ENCODE data around the gene SIPA1L3. TPM values are rescaled to one million over a fixed set of nuclear protein-coding genes. Genes with fewer than 3 reads are reported as not detected.
A peak's percentile ranks its signal among the peaks of the same experiment; 100 is the strongest.

The SIPA1L3 gene
- total RNA-seq, 1 donor from 2014 or later = 77.2 TPM

GRCh38 chr19:38191747-38192146 is 284.7 kb downstream of the SIPA1L3 start:
- DNase-seq (ENCODE audit: low read depth) = no peak

DNA sequence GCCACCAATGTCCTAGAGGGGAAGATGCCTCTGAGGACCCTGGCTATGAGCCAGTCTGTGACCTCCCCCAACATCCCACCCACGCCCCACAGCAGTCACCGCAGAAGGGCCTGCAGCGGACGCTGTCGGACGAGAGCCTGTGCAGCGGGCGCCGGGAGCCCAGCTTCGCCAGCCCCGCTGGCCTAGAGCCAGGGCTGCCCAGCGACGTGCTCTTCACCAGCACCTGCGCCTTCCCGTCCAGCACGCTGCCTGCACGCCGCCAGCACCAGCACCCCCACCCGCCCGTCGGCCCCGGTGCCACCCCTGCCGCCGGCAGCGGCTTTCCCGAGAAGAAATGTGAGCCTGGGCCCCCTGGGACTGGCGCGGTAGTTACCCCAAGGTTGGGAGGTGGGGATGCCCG is 286.4 kb downstream of the SIPA1L3 start:
- no peak for DNase-seq (ENCODE audit: low read depth)

- peak; percentile 44 for DNase-seq (ENCODE audit: low read depth)
These were observed 287.2 kb downstream of the SIPA1L3 start for GRCh38 chr19:38194061-38194701.

- no peak for DNase-seq (ENCODE audit: low read depth)
These were observed 288.2 kb downstream of the SIPA1L3 start for GRCh38 chr19:38195237-38195636.

DNA sequence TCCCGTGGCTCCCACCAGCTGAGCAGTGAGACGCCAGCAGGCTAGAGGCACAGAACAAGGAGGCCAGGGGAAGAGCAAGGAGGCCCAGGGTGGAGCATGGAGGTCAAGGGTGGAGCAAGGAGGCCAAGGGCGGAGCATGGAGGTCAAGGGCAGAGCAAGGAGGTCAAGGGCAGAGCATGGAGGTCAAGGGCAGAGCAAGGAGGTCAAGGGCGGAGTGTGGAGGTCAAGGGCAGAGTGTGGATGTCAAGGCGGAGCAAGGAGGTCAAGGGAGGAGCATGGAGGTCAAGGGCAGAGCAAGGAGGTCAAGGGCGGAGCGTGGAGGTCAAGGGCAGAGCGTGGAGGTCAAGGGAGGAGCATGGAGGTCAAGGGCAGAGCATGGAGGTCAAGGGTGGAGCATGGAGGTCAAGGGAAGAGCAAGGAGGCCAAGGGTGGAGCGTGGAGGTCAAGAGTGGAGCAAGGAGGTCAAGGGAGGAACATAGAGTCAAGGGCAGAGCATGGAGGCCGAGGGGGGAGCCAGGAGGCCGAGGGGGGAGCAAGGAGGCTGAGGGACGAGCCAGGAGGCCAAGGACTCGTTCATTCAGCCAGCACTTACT is 289.3 kb downstream of the SIPA1L3 start:
- DNase-seq (ENCODE audit: low read depth) = no peak

DNA sequence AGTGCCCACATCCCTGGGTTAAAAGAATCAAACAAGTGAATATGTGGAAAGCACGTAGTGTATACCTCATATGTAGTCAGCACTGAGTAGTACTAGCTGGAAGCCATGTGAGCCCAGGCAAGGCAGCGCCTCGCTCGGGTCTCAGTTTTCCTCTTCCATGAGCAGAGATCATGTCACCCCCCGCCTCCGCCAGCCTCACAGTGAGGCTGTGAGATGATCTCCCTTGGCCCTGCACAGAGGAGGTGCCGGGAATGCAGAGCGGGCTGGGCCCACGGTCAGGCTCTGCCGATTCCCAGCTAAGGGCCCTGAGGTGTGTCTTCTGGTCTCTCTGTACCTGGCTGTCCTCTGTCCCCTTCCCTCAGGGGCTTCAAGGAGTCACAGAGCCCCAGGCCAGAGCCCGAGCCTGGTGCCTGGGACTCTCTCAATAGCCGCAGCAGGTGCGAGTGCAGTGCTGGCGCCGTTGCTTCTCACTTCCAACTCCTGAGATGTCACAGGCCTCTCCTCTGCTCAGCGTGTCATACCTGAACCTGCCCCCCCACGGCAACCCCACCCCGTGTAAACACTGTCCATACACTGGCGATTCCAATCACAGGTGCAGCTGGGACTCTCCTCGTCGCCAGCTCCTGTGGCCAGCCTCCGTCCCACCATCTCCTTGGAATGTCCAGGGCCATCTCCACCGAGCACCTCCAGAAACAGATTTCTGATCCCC is 290.1 kb downstream of the SIPA1L3 start:
- no peak for DNase-seq (ENCODE audit: low read depth)

GRCh38 chr19:38197937-38198704 is 291.1 kb downstream of the SIPA1L3 start:
- no peak for DNase-seq (ENCODE audit: low read depth)

DNA sequence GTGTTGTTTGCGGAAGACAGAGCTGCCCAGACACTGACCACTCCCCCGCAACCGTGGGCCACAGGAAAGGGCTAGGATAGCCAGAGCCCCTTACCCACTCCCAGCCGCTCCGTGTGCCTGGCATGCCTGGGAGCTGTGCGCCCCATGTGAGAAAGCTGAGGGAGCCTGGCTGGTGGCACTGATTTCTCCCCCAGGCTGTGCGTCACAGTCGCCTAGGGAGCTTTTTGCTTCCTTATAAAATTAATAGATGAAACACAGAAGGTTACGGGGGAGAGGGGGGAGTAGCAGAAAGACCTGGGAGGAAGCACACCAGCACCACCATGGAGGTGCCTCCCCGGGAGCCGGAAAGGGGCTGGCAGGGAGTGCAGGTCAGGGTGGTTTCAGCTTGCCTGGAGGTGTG is 292.3 kb downstream of the SIPA1L3 start:
- DNase-seq (ENCODE audit: low read depth) = no peak

DNA sequence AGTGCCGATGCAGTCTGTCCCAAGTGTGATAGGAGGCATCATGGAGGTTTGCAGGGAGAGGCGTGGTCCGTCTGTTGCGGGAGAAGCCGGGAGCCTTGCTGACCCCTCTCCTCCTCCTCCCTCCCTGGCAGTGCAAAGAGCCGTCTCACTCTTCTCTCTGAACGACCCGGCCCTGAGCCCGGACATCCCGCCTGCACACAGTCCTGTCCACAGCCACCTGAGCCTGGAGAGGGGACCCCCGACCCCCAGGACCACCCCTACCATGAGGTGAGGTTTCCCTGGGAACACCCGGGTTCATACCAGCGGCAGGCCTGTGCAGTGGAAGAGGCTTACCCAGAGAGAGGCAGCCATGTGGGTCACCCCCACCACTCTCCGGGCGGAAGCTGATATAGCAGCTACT is 294.7 kb downstream of the SIPA1L3 start:
- DNase-seq (ENCODE audit: low read depth) = no peak

DNA sequence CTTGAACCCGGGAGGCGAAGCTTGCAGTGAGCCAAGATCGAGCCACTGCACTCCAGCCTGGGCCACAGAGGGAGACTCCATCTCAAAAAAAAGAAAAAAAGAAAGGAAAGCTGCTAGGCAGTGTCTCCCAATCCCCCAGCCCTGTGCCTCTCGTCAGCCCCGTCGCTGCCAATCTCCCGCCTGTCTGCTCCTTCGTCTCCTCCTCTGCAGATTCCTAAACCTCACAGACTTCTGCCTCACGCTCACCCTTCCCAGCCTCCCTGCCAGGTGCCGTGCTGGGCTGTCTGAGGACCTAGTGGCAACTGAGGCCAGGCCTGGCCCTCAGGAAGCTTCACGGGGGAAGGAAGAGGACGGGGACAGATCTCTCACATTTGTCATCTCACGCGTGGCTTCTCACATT is 295.5 kb downstream of the SIPA1L3 start:
- no peak for DNase-seq (ENCODE audit: low read depth)

- DNase-seq (ENCODE audit: low read depth) = no peak
These were observed 296.2 kb downstream of the SIPA1L3 start for GRCh38 chr19:38203197-38203596.

DNA sequence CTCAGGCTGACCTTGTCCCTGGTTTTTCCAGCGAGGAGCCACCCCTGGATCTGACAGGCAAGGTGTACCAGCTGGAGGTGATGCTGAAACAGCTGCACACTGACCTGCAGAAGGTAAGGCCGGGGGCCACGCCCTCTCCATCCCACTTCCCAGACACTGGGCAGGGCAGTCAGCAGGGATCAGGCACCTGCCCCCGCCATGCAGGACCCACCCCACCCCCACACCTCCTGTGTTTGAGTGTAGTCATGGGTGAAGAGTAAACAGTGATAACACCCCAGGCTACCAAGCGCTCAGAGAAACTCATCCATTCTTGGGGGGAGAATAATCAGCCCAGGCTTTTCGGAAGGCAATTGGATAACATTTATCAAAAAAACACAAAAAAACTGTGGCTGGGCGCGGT is 297.1 kb downstream of the SIPA1L3 start:
- no peak for DNase-seq (ENCODE audit: low read depth)

- no peak for DNase-seq (ENCODE audit: low read depth)
These were observed 297.7 kb downstream of the SIPA1L3 start for GRCh38 chr19:38204728-38205127.

- no peak for DNase-seq (ENCODE audit: low read depth)
These were observed 299.2 kb downstream of the SIPA1L3 start for GRCh38 chr19:38206006-38206745.

DNA sequence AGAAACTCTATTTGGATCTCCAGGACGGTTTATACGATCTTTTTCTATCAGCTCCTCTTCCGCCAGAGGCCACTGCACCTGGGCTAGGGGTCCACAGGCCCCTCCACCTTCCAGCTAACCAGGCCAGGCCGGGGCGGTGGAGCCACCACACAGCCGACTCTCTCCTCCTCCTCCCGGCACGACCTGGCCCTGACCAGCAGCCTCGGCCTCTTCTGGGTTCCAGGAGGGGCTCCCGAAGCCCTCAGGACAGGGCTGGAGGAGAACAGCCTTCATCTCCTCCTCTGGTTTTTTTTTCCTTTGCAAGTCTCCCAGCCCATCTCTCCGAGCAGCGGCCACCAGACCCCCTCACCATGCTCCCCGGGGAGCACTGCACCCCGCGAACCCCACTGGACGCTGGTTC is 299.9 kb downstream of the SIPA1L3 start:
- no peak for DNase-seq (ENCODE audit: low read depth)

- DNase-seq (ENCODE audit: low read depth) = no peak
These were observed 300.5 kb downstream of the SIPA1L3 start for GRCh38 chr19:38207543-38207942.

GRCh38 chr19:38208571-38208970 is 301.6 kb downstream of the SIPA1L3 start:
- no peak for DNase-seq (ENCODE audit: low read depth)

GRCh38 chr19:38209152-38209551 is 302.1 kb downstream of the SIPA1L3 start:
- DNase-seq (ENCODE audit: low read depth) = no peak

GRCh38 chr19:38209671-38210457 is 302.9 kb downstream of the SIPA1L3 start:
- DNase-seq (ENCODE audit: low read depth) = no peak

DNA sequence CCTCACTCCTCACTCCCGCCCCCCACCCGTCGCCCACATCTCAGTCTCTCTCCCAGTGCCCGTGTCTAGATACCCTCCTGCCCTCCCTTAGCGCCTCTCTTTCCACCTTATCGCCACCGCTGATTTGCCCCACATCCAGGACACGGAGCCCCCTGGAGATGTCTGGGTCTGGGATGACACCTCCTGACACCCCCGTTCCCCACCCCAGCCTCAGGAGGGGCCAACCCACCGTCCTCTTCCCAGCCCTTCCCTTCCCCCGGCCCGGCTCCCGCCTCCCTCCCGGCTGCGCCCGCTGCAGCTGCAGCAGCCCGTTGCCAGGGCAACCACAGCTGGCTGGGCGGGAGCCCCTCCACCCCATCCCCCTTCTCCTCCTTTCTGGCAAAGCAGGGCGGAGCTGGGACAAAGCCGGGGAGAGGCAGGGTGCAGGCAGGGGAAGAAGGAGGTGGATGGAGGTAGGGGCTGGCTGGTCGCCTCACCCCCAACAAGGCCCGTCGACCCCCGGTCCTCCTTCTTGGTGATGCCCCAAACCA is 303.5 kb downstream of the SIPA1L3 start:
- DNase-seq (ENCODE audit: low read depth) = no peak

DNA sequence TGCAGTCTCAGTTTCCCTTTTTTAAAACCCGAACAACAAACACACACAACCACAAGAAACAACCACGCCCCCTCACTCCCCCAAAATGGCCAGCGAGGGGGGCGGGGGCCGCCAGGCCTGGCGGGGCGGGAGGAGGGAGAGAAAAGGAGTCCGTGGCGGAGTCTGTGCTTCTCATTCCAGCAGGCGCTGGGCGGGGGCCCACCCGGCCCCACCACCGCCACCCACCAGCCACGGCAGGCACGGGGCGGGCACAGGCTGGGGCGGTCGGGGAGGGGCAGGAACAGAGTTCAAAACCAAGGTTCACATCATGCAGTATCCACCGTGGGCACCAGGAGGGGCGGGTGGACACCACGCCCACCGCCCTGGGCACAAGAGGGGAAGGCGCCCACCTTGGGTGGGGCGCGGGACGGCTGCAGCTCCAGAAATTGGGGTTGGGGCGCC is 304.2 kb downstream of the SIPA1L3 start:
- DNase-seq (ENCODE audit: low read depth) = no peak
